H1 (cell line): ENCODE measurements around the gene PPP4R3A.

Source experiments
- CTCF ChIP-seq, 3 experiments: IDR thresholded peaks; 1 replicate in 2 of 3; 2 replicates in 1 of 3; pipeline versions ENCODE4 v1.5.1 to v1.6.1; 2011; ENCODE audit warnings: low read length in 3 of 3, mild to moderate bottlenecking in 3 of 3, inconsistent platforms in 2 of 3, low read depth in 1 of 3, moderate library complexity in 1 of 3; ENCODE audit not compliant: insufficient read depth in 1 of 3; ENCODE audit errors: control extremely low read depth in 1 of 3
- POLR2A ChIP-seq, 2 experiments: IDR thresholded peaks; 1 replicate in 1 of 2; 2 replicates in 1 of 2; pipeline ENCODE4 v1.6.1; 2011; ENCODE audit warnings: low read depth in 2 of 2, low read length in 2 of 2, mild to moderate bottlenecking in 2 of 2; ENCODE audit errors: control extremely low read depth in 1 of 2
- SIN3A ChIP-seq, 2 experiments: IDR thresholded peaks in 1 of 2; conservative IDR thresholded peaks in 1 of 2; 2 replicates each; pipeline ENCODE4 v1.6.1; 2011 to 2012; ENCODE audit warnings: low read length in 2 of 2, improper control_type of control experiment in 1 of 2, low read depth in 1 of 2, mild to moderate bottlenecking in 1 of 2
- YY1 ChIP-seq: IDR thresholded peaks from 2 replicates; pipeline ENCODE4 v1.6.1; 2011; ENCODE audit warnings: low read depth, mild to moderate bottlenecking, low read length

- TF ChIP-seq POLR2A (IDR thresholded peaks at IDR 0.05; ENCODE audit: control extremely low read depth in 1 of 2, low read depth in 2 of 2, low read length in 2 of 2) (no peak), YY1 (no peak), SIN3A (conservative IDR thresholded peaks at IDR 0.05 in 1 of 2, IDR thresholded peaks at IDR 0.05 in 1 of 2; ENCODE audit: low read depth in 1 of 2, low read length in 2 of 2) (no peak), CTCF (IDR thresholded peaks at IDR 0.05; ENCODE audit: control extremely low read depth in 1 of 3, insufficient read depth in 1 of 3, low read depth in 1 of 3, low read length in 3 of 3) (no peak)
Measured at GRCh38 chr14:91444335-91445020, 65.6 kb downstream of the PPP4R3A start.
